HG03575 (cell line): ENCODE data around the gene C17orf114.
"Not testable (repeated sequence)": the region's sequence is repeated elsewhere in the genome, so short reads cannot be mapped to it uniquely, and the experiment has no call there.

Source experiments
- ATAC-seq: cut with Tn5 transposase; IDR thresholded peaks from one replicate; pipeline ENCODE4 v1.9.1; 2021; ENCODE audit not compliant: unreplicated experiment, insufficient number of reproducible peaks, low FRiP score; ENCODE audit errors: extremely low read depth

The C17orf114 gene

GRCh38 chr17:4832829-4833177, 30.7 kb upstream of the C17orf114 start:
- not testable (repeated sequence) for ATAC-seq

DNA sequence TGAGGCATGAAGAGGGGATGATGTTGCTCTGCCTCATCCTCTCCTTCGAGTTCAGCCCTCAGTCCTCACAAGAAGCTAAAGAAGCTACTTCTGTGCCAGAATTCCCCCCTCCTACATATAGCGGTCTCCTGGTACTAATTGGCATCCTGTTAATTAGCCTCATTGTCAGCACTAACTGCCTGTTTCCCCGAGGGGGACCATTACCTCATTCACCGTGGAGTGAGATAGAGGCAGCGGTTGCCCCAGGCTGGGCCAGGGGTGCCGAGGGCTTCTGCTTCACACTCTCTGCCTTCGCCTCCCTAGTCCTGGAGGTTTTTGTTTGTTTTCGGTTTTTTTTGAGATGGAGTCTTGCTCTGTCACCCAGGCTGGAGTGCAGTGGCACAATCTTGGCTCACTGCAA, 25.3 kb upstream of the C17orf114 start:
- no peak for ATAC-seq

DNA sequence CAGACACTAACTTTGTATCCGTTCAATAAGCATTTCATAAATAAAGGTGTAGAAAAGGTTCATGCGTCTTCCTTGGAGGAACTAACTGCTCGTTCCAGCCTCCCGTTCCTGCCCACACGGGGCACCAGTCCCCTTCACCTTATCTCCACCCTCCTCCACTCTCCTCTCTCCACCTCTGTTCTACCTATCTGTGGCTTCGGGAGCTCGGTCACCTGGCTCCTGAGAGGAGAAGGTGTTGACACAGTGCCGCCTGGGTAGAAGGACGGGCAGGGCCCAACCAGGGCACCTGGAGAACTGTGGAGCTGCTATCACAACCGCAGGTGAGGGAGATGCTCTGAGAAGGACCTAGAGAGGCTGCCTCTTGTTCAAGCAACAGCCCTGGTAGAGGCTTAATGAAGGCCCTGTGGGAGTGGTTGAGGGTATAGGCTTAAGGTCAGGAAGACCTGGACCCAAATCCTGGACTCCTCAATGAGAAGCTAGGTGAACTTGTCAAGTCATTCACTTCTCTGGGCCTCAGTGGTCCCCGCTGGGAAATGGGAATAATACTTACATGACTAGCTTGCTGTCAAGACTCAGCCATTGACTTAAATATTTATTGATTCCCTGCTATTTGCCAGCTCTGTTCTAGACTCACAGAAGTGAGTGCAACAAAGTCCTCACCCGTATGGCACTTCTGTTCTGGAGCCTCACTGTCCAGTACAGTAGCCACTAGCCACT, 21.4 kb upstream of the C17orf114 start:
- no peak for ATAC-seq

GRCh38 chr17:4822835-4823234, 20.7 kb upstream of the C17orf114 start:
- no peak for ATAC-seq

GRCh38 chr17:4818276-4818675, 16.1 kb upstream of the C17orf114 start:
- ATAC-seq, result no peak

DNA sequence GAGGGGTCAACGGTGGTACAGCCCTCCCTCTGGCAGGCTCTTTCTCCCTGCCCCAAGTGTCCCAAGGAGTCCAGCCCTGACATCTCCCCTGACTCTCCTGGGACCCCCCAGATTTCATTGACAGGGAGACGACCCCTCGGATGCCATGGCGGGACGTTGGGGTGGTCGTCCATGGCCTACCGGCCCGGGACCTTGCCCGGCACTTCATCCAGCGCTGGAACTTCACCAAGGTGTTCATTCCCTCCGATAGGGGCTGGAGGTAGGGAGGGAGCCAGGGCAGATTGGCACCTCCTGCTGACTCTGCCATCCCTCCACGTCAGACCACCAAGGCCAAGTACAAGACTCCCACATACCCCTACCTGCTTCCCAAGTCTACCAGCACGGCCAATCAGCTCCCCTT, 14.7 kb upstream of the C17orf114 start:
- ATAC-seq, result no peak

DNA sequence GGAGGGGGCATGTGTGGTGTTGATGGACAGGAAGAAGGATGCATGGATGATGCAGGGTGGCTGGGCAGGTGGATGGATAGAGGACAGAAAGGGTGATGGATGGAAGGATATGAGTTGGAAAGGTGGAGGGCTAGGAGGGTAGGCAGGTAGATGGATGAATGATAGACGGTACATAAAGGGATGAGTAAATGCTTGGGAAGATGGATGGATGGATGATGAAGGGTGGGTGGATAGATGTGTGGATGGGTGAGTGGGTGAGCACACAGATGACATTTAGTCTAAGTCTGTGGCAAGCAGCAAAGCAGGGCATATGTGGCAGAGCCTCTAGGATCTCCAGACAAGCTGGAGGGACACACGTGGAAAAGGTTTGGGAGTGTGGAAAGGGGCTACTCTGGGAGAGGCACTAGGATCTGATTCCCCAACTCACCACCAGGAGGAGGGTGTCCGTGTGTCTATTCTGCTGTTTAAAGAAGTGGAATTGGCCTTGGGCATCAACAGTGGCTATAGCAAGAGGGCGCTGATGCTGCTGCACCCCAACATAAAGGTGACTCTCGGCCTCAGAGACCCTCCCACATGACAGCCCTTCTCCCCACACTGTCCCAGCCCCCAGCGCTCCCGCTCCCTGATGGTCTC, 13.0 kb upstream of the C17orf114 start:
- no peak for ATAC-seq

GRCh38 chr17:4812690-4813089, 10.6 kb upstream of the C17orf114 start:
- no peak for ATAC-seq

DNA sequence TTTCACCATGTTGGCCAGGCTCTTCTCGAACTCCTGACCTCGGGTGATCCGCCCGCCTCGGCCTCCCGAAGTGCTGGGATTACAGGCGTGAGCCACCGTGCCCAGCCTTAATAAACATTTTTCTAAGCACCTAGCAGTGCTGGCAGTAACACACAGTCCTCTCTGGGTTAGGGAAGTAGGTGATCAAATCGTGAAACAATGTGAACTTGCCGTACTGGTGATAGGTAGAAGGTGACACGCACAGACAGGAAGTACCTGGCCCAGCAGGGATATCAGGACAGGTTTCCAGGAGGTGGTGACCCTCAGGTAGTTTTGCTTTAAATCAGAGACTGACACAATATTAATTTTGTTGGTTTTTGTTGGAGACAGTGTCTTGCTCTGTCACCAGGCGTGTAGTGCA, 9.3 kb upstream of the C17orf114 start:
- ATAC-seq, result no peak

- ATAC-seq, result no peak
These were observed 8.7 kb upstream of the C17orf114 start for GRCh38 chr17:4810696-4811290.

DNA sequence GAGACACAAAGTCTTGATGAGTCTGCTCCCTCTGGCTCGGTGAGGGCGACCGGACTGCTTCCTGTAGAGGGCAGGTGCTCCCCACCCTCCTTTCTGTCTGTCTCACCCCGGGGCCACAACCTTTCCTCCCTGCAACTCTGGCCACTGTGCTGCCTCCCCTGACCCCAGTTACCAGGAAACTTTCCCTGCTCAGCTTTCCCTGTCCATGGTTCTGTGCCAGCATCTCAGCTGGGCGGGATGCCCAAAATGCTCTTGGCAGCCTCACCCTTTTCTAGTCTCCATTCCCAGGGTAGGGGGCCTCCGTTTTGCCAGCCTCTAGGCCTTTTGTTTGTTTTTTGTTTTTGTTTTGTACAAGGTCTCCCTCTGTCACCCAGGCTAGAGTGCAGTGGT, 6.2 kb upstream of the C17orf114 start:
- ATAC-seq, result no peak

DNA sequence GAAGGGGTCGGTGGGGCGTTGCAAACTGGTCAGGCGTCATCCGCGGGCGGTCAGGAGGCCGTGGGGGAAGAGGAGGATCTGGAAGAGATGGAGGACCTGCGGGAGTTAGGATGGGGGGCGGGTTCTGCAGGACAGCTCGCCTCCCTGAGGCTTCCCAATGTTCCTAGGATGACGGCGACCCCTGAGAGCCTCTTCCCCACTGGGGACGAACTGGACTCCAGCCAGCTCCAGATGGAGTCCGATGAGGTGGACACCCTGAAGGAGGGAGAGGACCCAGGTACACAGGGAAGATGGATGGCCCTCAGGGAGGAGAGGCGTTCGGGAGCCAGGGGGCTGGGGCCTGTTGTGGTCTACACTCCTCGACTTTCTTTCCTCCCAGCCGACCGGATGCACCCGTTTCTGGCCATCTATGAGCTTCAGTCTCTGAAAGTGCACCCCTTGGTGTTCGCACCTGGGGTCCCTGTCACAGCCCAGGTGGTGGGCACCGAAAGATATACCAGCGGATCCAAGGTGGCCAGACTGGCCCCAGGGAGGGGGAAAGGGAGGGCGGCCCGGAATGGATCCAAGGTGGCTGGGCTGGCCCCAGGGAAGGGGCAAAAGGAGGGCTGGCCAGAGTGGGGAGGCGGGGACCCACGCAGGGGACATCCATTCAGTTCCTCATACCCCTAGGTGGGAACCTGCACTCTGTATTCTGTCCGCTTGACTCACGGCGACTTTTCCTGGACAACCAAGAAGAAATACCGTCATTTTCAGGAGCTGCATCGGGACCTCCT, 5.7 kb upstream of the C17orf114 start:
- ATAC-seq, result no peak

DNA sequence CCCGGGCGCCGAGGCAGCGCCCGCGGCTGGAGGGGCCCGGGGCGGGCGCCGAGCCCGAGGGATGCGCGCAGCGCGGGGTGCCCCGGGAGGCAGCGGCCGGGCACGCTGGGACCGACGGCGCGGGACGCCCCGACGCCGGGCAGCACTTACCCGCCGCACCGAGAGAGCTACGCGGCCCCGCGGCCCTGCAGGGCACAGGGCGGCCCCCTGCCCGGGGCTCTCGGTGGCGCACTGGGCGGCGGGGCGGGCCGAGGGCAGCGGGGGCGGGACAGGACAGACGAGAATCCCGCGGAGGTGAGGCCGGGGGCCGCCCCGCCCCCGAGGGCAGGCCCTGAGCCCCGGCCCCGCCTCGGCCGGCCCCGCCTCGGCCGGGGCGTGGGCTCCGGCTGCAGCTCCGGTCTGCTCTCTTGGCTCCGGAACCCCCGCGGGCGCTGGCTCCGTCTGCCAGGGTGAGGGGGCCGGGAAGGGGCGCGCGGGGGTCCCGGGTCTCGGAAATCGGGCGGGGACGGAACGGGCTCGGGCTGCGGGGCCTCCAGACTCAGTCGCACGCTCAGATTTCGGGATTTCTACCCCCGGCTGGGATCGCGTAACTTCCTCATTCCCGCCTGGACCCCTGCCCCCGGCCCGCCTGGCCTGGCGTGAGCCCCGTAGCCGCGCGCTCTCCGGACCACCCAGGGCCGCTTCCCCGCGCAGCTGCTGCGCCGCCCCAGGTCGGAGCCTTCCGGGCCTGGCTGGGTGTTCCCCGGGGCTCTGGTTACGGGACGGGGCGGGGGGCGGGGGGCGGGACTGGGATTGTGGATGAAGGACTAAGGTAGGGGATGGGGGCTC, 4.9 kb upstream of the C17orf114 start, which contains the start of gene PLD2:
PLD2 (plus strand) TSS at position 376 of the 828 bp plus-strand sequence. CDS start 621 bp downstream, outside the sequence.
- no peak for ATAC-seq

GRCh38 chr17:4806456-4806776, 4.3 kb upstream of the C17orf114 start:
- ATAC-seq, result no peak

- ATAC-seq, result no peak
These were observed 1.5 kb downstream of the C17orf114 start for GRCh38 chr17:4800462-4801196.

- ATAC-seq, result no peak
These were observed 5.6 kb downstream of the C17orf114 start for GRCh38 chr17:4796552-4796920.

- no peak for ATAC-seq
These were observed 7.0 kb downstream of the C17orf114 start for GRCh38 chr17:4795168-4795567.

DNA sequence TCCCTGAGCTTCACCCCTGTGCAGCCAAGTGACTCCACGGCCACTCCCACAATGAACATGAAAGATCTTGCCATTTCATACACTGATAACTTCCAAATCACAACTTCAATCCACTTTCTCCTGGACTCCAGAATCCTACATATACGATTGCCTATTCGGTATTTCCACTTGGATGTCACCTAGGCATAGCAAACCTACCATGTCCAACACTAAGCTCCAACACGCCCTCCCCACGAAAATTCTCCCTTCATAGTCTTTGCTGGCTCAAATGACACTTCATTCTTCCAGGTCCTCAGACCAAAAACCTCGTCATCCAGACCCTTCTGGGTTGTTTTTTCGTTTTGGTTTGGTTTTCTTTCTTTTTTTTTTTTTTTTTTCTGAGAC, 11.4 kb downstream of the C17orf114 start:
- no peak for ATAC-seq
